ENCODE results near the gene MELTF. TPM values are rescaled to one million over a fixed set of nuclear protein-coding genes. Genes with fewer than 3 reads are reported as not detected.

The MELTF gene
- total and polyA plus RNA-seq, 3 experiments from 2014 or later, result 0.36 to 3.0 (median 2.2) TPM

GRCh38 chr3:196981657-196982056, 48.0 kb downstream of the MELTF start:
- Mint-ChIP-seq H3K9me3 (peaks cover 7 to 10% (median 10%) of the 10 kb centered on the region in 5 donors), H3K27me3 (peaks cover 5 to 47% of the 10 kb centered on the region in 2 donors), H3K27ac (no peak overlapping the region), H3K4me3 (no peak overlapping the region), H3K36me3 (peaks cover 0 to 13% (median 0%) of the 10 kb centered on the region in 3 donors), H3K4me1 (peaks cover 4 to 7% (median 6%) of the 10 kb centered on the region in 3 donors)
- no peaks in the 10 kb centered on the region for H3K36me3 ChIP-seq (ENCODE audit: insufficient read depth, low read length)
- ChIA-PET CTCF (no interaction called here), POLR2A (no interaction called here)
- DNase-seq, result no peak
- no peak overlapping the region for H3K4me3 ChIP-seq (ENCODE audit: low read length)
- H3K9me3 ChIP-seq (ENCODE audit: low read length), result no peaks in the 10 kb centered on the region
- H3K27me3 ChIP-seq (ENCODE audit: insufficient read depth, low read length, poor library complexity, severe bottlenecking), result no peaks in the 10 kb centered on the region
- H3K27ac ChIP-seq (ENCODE audit: low read depth, low read length), result no peak overlapping the region
- no peaks in the 10 kb centered on the region for H3K4me1 ChIP-seq (ENCODE audit: insufficient read depth, low read length)

GRCh38 chr3:196979545-196979944, 50.1 kb downstream of the MELTF start:
- Histone ChIP-seq H3K27me3 (ENCODE audit: insufficient read depth, low read length, poor library complexity, severe bottlenecking) (no peaks in the 10 kb centered on the region), H3K27ac (ENCODE audit: low read depth, low read length) (no peak overlapping the region), H3K9me3 (ENCODE audit: low read length) (no peaks in the 10 kb centered on the region), H3K4me1 (ENCODE audit: insufficient read depth, low read length) (no peaks in the 10 kb centered on the region), H3K4me3 (ENCODE audit: low read length) (no peak overlapping the region), H3K36me3 (ENCODE audit: insufficient read depth, low read length) (no peaks in the 10 kb centered on the region)
- H3K4me3 Mint-ChIP-seq, result no peak overlapping the region
- H3K4me1 Mint-ChIP-seq, result peaks cover 4 to 7% (median 6%) of the 10 kb centered on the region in 3 donors
- CTCF ChIA-PET, result interaction anchor here (1.2 to 1.3 kb wide), 2 partner anchors 10 to 11 kb away, joined by 3 read pairs; partner anchors contain the start of gene PIGZ
- peaks cover 7 to 10% (median 9%) of the 10 kb centered on the region in 5 donors for H3K9me3 Mint-ChIP-seq
- peaks cover 0 to 13% (median 0%) of the 10 kb centered on the region in 3 donors for H3K36me3 Mint-ChIP-seq
- no peak for DNase-seq
- peaks cover 1 to 37% of the 10 kb centered on the region in 2 donors for H3K27me3 Mint-ChIP-seq
- POLR2A ChIA-PET, result no interaction called here
- H3K27ac Mint-ChIP-seq, result peak overlapping the region in 1 of 8 donors; percentile 29

- CTCF ChIA-PET, result no interaction called here
Measured at GRCh38 chr3:196976941-196977340, 52.7 kb downstream of the MELTF start.

GRCh38 chr3:196975349-196975748, 54.3 kb downstream of the MELTF start:
- no peak overlapping the region for H3K4me3 Mint-ChIP-seq
- CTCF ChIA-PET, result interaction anchor here (1.0 to 1.5 kb wide), 2 partner anchors 11 to 138 kb away, joined by 3 to 4 read pairs; no protein-coding TSS in a partner anchor
- peaks cover 8% of the 10 kb centered on the region in 3 donors for H3K4me1 Mint-ChIP-seq
- Histone ChIP-seq H3K27ac (ENCODE audit: low read depth, low read length) (no peak overlapping the region), H3K36me3 (ENCODE audit: insufficient read depth, low read length) (no peaks in the 10 kb centered on the region), H3K4me3 (ENCODE audit: low read length) (no peak overlapping the region), H3K9me3 (ENCODE audit: low read length) (no peaks in the 10 kb centered on the region), H3K4me1 (ENCODE audit: insufficient read depth, low read length) (no peaks in the 10 kb centered on the region), H3K27me3 (ENCODE audit: insufficient read depth, low read length, poor library complexity, severe bottlenecking) (no peaks in the 10 kb centered on the region)
- peaks cover 1 to 19% of the 10 kb centered on the region in 2 donors for H3K27me3 Mint-ChIP-seq
- H3K27ac Mint-ChIP-seq, result peak overlapping the region in 1 of 8 donors; percentile 6
- peaks cover 0 to 1% (median 0%) of the 10 kb centered on the region in 5 donors for H3K9me3 Mint-ChIP-seq
- no peak for DNase-seq
- POLR2A ChIA-PET, result no interaction called here
- no peaks in the 10 kb centered on the region for H3K36me3 Mint-ChIP-seq

More at GRCh38 chr3:196976941-196977340, 52.7 kb downstream of the MELTF start:
- Histone ChIP-seq H3K4me1 (ENCODE audit: insufficient read depth, low read length) (no peaks in the 10 kb centered on the region), H3K27ac (ENCODE audit: low read depth, low read length) (no peak overlapping the region), H3K4me3 (ENCODE audit: low read length) (no peak overlapping the region), H3K27me3 (ENCODE audit: insufficient read depth, low read length, poor library complexity, severe bottlenecking) (no peaks in the 10 kb centered on the region), H3K36me3 (ENCODE audit: insufficient read depth, low read length) (no peaks in the 10 kb centered on the region), H3K9me3 (ENCODE audit: low read length) (no peaks in the 10 kb centered on the region)
- DNase-seq, result no peak
- no peak overlapping the region for H3K4me3 Mint-ChIP-seq
- peak overlapping the region in 1 of 8 donors; percentile 21 for H3K27ac Mint-ChIP-seq
- H3K9me3 Mint-ChIP-seq, result peaks cover 0 to 3% (median 1%) of the 10 kb centered on the region in 5 donors
- peaks cover 0 to 5% (median 0%) of the 10 kb centered on the region in 3 donors for H3K36me3 Mint-ChIP-seq
- peaks cover 4 to 7% (median 6%) of the 10 kb centered on the region in 3 donors for H3K4me1 Mint-ChIP-seq
- POLR2A ChIA-PET, result no interaction called here
- peaks cover 1 to 27% of the 10 kb centered on the region in 2 donors for H3K27me3 Mint-ChIP-seq

- ChIA-PET POLR2A (no interaction called here), CTCF (interaction anchor here (1.5 kb wide), 1 partner anchor 137 kb away, joined by 4 read pairs; no protein-coding TSS in a partner anchor)
- H3K36me3 Mint-ChIP-seq, result no peaks in the 10 kb centered on the region
- Histone ChIP-seq H3K4me3 (ENCODE audit: low read length) (no peak overlapping the region), H3K4me1 (ENCODE audit: insufficient read depth, low read length) (no peaks in the 10 kb centered on the region), H3K27me3 (ENCODE audit: insufficient read depth, low read length, poor library complexity, severe bottlenecking) (no peaks in the 10 kb centered on the region), H3K27ac (ENCODE audit: low read depth, low read length) (no peak overlapping the region), H3K9me3 (ENCODE audit: low read length) (no peaks in the 10 kb centered on the region), H3K36me3 (ENCODE audit: insufficient read depth, low read length) (no peaks in the 10 kb centered on the region)
- peaks cover 1 to 18% of the 10 kb centered on the region in 2 donors for H3K27me3 Mint-ChIP-seq
- H3K4me1 Mint-ChIP-seq, result peaks cover 8 to 13% (median 12%) of the 10 kb centered on the region in 3 donors
- DNase-seq, result no peak
- H3K27ac Mint-ChIP-seq, result peak overlapping the region in 1 of 8 donors; percentile 57
- peak overlapping the region in 1 of 7 donors; percentile 54 for H3K4me3 Mint-ChIP-seq
- H3K9me3 Mint-ChIP-seq, result peaks cover 0 to 1% (median 0%) of the 10 kb centered on the region in 5 donors
Measured at GRCh38 chr3:196974661-196975060, 55.0 kb downstream of the MELTF start.

GRCh38 chr3:196971094-196971698, 58.4 kb downstream of the MELTF start:
- H3K4me1 Mint-ChIP-seq, result peaks cover 5 to 17% (median 8%) of the 10 kb centered on the region in 3 donors
- H3K36me3 ChIP-seq (ENCODE audit: insufficient read depth, low read length), result no peaks in the 10 kb centered on the region
- DNase-seq, result no peak
- H3K27ac ChIP-seq (ENCODE audit: low read depth, low read length), result no peak overlapping the region
- H3K27me3 Mint-ChIP-seq, result peaks cover 1 to 4% of the 10 kb centered on the region in 2 donors
- H3K27ac Mint-ChIP-seq, result no peak overlapping the region
- H3K9me3 ChIP-seq (ENCODE audit: low read length), result no peaks in the 10 kb centered on the region
- no peaks in the 10 kb centered on the region for H3K27me3 ChIP-seq (ENCODE audit: insufficient read depth, low read length, poor library complexity, severe bottlenecking)
- CTCF ChIA-PET, result interaction anchor here (2.9 kb wide), 1 partner anchor 133 kb away, joined by 31 read pairs; no protein-coding TSS in a partner anchor
- no peaks in the 10 kb centered on the region for H3K4me1 ChIP-seq (ENCODE audit: insufficient read depth, low read length)
- H3K9me3 Mint-ChIP-seq, result peaks cover 0 to 1% (median 0%) of the 10 kb centered on the region in 5 donors
- POLR2A ChIA-PET, result no interaction called here
- H3K4me3 ChIP-seq (ENCODE audit: low read length), result no peak overlapping the region
- H3K36me3 Mint-ChIP-seq, result no peaks in the 10 kb centered on the region
- peak overlapping the region; percentile 24 to 89 (median 83) for H3K4me3 Mint-ChIP-seq

- Mint-ChIP-seq H3K4me3 (peak overlapping the region; percentile 68 to 89 (median 83)), H3K27ac (peak overlapping the region in 3 of 8 donors; percentile 43 to 88 (median 45)), H3K4me1 (peaks cover 5 to 17% (median 8%) of the 10 kb centered on the region in 3 donors), H3K27me3 (peaks cover 1 to 4% of the 10 kb centered on the region in 2 donors), H3K9me3 (peaks cover 0 to 1% (median 0%) of the 10 kb centered on the region in 5 donors), H3K36me3 (no peaks in the 10 kb centered on the region)
- no peaks in the 10 kb centered on the region for H3K36me3 ChIP-seq (ENCODE audit: insufficient read depth, low read length)
- no peaks in the 10 kb centered on the region for H3K27me3 ChIP-seq (ENCODE audit: insufficient read depth, low read length, poor library complexity, severe bottlenecking)
- H3K4me3 ChIP-seq (ENCODE audit: low read length), result no peak overlapping the region
- H3K9me3 ChIP-seq (ENCODE audit: low read length), result no peaks in the 10 kb centered on the region
- ChIA-PET CTCF (interaction anchor here (1.1 to 2.9 kb wide), 2 partner anchors 17 to 133 kb away, joined by 3 to 31 read pairs; no protein-coding TSS in a partner anchor), POLR2A (no interaction called here)
- no peak overlapping the region for H3K27ac ChIP-seq (ENCODE audit: low read depth, low read length)
- no peaks in the 10 kb centered on the region for H3K4me1 ChIP-seq (ENCODE audit: insufficient read depth, low read length)
- no peak for DNase-seq
Measured at GRCh38 chr3:196970547-196971093, 59.0 kb downstream of the MELTF start.

Measured in CD8-positive, alpha-beta memory T cell (primary cell).